Prostate gland (tissue), 2 donors: Measurements from ENCODE around the gene PRKCI. TPM values are rescaled to one million over a fixed set of nuclear protein-coding genes. Genes with fewer than 3 reads are reported as not detected.
"Not testable (repeated sequence)": the region's sequence is repeated elsewhere in the genome, so short reads cannot be mapped to it uniquely, and the experiment has no call there.

ENCODE experiments used
- DNase-seq: peaks from one replicate; pipeline ENCODE4 v3.0.0-alpha.2; 2019; ENCODE audit warnings: low spot score
- H3K27ac ChIP-seq, 2 donors: fragments of 200-600 bp; sonication (generic); 2 replicates each; pipeline ENCODE4 v1.5.1; 2017 to 2019
- H3K27me3 ChIP-seq: fragments of 200-600 bp; sonication (generic); replicated peaks from 2 replicates; pipeline ENCODE4 v1.5.1; 2019; ENCODE audit not compliant: insufficient read depth
- H3K36me3 ChIP-seq, 2 donors: fragments of 200-600 bp; sonication (generic); 1 replicate in 1 of 2; 2 replicates in 1 of 2; pipeline versions ENCODE4 v1.5.1 to v1.8.1; 2017 to 2019
- H3K4me1 ChIP-seq: fragments of 200-600 bp; sonication (generic); replicated peaks from 2 replicates; pipeline ENCODE4 v1.5.1; 2019
- H3K4me3 ChIP-seq, 2 donors: fragments of 200-600 bp; sonication (generic); 2 replicates each; pipeline ENCODE4 v1.5.1; 2017 to 2019
- H3K9me3 ChIP-seq: fragments of 200-600 bp; sonication (generic); 2 replicates; pipeline ENCODE4 v1.5.1; 2017
- POLR2A ChIP-seq: fragments of 450-650 bp; IDR thresholded peaks from one replicate; pipeline ENCODE4 v1.6.1; 2016; ENCODE audit warnings: antibody characterized with exemption, mild to moderate bottlenecking
- POLR2AphosphoS5 ChIP-seq: sonication (generic); formaldehyde crosslinking; IDR thresholded peaks from one replicate; pipeline ENCODE4 v1.6.1; 2017; ENCODE audit warnings: antibody characterized with exemption
- WGBS: methylation state at CpG from one replicate; pipeline ENCODE4 v1.1.5; 2018; 5-methylcytosine and 5-hydroxymethylcytosine counted together
- intact Hi-C: fragments of 100-400 bp; cut with DNase I; formaldehyde crosslinking; loops from one replicate; pipeline ENCODE4 v1.14.2; 2022
- total RNA-seq, 2 donors: library from RNA; depleted of rRNA; stranded (reverse); fragments of >200 nt; gene quantifications; one replicate each; pipeline ENCODE4 v1.1.0, GENCODE V29; 2016
- TF ChIP-seq, protein P1 (sequence below), 4 experiments: fragments of 200-600 bp in 2 of 4; fragments of 450-650 bp in 2 of 4; sonication (generic) in 2 of 4; IDR thresholded peaks; 1 replicate in 3 of 4; 2 replicates in 1 of 4; pipeline ENCODE4 v1.5.1; 2016 to 2019; ENCODE audit warnings: antibody characterized with exemption in 4 of 4, mild to moderate bottlenecking in 2 of 4, moderate library complexity in 2 of 4

PRKCI gene
- total RNA-seq, 2 donors from 2014 or later: 44.6 to 74.4 TPM

- H3K9me3 ChIP-seq: no peaks in the 10 kb centered on the region
- H3K4me3 ChIP-seq: no peak overlapping the region
- no peak overlapping the region for H3K27ac ChIP-seq
- TF ChIP-seq POLR2A (no peak), POLR2AphosphoS5 (no peak)
- TF ChIP-seq, protein P1, sequence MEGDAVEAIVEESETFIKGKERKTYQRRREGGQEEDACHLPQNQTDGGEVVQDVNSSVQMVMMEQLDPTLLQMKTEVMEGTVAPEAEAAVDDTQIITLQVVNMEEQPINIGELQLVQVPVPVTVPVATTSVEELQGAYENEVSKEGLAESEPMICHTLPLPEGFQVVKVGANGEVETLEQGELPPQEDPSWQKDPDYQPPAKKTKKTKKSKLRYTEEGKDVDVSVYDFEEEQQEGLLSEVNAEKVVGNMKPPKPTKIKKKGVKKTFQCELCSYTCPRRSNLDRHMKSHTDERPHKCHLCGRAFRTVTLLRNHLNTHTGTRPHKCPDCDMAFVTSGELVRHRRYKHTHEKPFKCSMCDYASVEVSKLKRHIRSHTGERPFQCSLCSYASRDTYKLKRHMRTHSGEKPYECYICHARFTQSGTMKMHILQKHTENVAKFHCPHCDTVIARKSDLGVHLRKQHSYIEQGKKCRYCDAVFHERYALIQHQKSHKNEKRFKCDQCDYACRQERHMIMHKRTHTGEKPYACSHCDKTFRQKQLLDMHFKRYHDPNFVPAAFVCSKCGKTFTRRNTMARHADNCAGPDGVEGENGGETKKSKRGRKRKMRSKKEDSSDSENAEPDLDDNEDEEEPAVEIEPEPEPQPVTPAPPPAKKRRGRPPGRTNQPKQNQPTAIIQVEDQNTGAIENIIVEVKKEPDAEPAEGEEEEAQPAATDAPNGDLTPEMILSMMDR (IDR thresholded peaks at IDR 0.05): no peak
- 91% methylated on average over 5 of the region's 5 CpGs for WGBS
- DNase-seq: no peak
- no peaks in the 10 kb centered on the region for H3K4me1 ChIP-seq
- no peaks in the 10 kb centered on the region for H3K27me3 ChIP-seq
- H3K36me3 ChIP-seq: no peaks in the 10 kb centered on the region
- intact Hi-C loops: no loop called here
These were observed 20.7 kb upstream of the PRKCI start for GRCh38 chr3:170201527-170201926.

DNA sequence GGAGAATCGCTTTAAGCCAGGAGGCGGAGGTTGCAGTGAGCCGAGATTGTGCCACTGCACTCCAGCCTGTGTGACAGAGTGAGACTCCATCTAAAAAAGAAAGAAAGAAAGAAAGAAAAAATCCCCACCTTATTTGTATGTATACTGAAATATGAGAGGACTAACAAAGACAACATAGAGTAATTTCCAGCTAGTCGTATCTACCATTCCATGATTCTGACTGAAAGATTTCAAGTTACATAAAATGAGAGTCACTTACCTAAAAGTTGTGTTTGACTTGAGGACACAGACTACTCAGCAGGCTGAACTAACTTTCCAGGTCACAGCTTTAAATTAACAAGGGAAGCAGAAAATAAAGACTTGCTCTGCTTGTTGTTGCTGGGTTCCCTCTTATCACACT lies 18.8 kb upstream of the PRKCI start:
- Histone ChIP-seq H3K4me1 (no peaks in the 10 kb centered on the region), H3K36me3 (no peaks in the 10 kb centered on the region), H3K9me3 (no peaks in the 10 kb centered on the region), H3K4me3 (no peak overlapping the region), H3K27me3 (no peaks in the 10 kb centered on the region), H3K27ac (no peak overlapping the region)
- TF ChIP-seq, protein P1 (IDR thresholded peaks at IDR 0.05): no peak
- no peak for TF ChIP-seq POLR2A
- TF ChIP-seq POLR2AphosphoS5: no peak
- DNase-seq: no peak
- 78% methylated on average over 4 of the region's 4 CpGs for WGBS
- intact Hi-C loops: no loop called here

GRCh38 chr3:170204023-170204472 lies 18.2 kb upstream of the PRKCI start:
- no peak for DNase-seq
- TF ChIP-seq, protein P1 (IDR thresholded peaks at IDR 0.05): no peak
- TF ChIP-seq POLR2A: no peak
- no peak for TF ChIP-seq POLR2AphosphoS5
- WGBS: 70% methylated on average over 3 of the region's 3 CpGs

DNA sequence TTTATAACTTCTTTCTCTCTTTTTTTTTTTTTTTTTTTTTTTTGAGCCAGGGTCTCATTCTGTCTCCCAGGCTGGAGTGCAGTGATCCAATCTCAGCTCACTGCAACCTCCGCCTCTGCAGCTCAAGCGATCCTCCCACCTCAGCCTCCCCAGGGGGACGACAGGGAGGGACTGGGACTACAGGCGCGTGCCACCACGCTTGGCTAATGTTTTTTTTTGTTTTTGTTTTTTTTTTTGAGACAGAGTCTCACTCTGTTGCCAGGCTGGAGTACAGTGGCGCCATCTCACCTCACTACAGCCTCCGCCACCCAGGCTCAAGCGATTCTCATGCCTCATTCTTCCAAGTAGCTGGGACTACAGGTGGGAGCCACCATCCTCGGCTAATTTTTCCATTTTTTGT lies 17.7 kb upstream of the PRKCI start:
- WGBS: 96% methylated on average over 10 of the region's 10 CpGs
- Histone ChIP-seq H3K4me3 (no peak overlapping the region), H3K9me3 (no peaks in the 10 kb centered on the region), H3K36me3 (no peaks in the 10 kb centered on the region), H3K27ac (no peak overlapping the region), H3K4me1 (no peaks in the 10 kb centered on the region), H3K27me3 (no peaks in the 10 kb centered on the region)
- DNase-seq: no peak
- TF ChIP-seq POLR2AphosphoS5: no peak
- no peak for TF ChIP-seq POLR2A
- TF ChIP-seq, protein P1 (IDR thresholded peaks at IDR 0.05): no peak
- intact Hi-C loops: no loop called here

More at GRCh38 chr3:170204023-170204472, 18.2 kb upstream of the PRKCI start:
- Histone ChIP-seq H3K36me3 (no peaks in the 10 kb centered on the region), H3K9me3 (no peaks in the 10 kb centered on the region), H3K27me3 (no peaks in the 10 kb centered on the region), H3K4me1 (no peaks in the 10 kb centered on the region), H3K27ac (no peak overlapping the region), H3K4me3 (no peak overlapping the region)
- intact Hi-C loops: no loop called here

- Histone ChIP-seq H3K4me1 (no peaks in the 10 kb centered on the region), H3K9me3 (no peaks in the 10 kb centered on the region), H3K36me3 (no peaks in the 10 kb centered on the region), H3K27me3 (no peaks in the 10 kb centered on the region), H3K4me3 (no peak overlapping the region), H3K27ac (no peak overlapping the region)
- 68% methylated on average over 2 of the region's 2 CpGs for WGBS
- TF ChIP-seq POLR2A: no peak
- TF ChIP-seq, protein P1 (IDR thresholded peaks at IDR 0.05): no peak
- no peak for TF ChIP-seq POLR2AphosphoS5
- DNase-seq: no peak
- intact Hi-C loops: no loop called here
These were observed 16.9 kb upstream of the PRKCI start for GRCh38 chr3:170205302-170205701.

GRCh38 chr3:170206164-170206762 lies 16.0 kb upstream of the PRKCI start:
- DNase-seq, H3K4me3 ChIP-seq, H3K27ac ChIP-seq, H3K36me3 ChIP-seq, H3K27me3 ChIP-seq, H3K4me1 ChIP-seq, intact Hi-C loops, H3K9me3 ChIP-seq: not testable (repeated sequence)
- WGBS: 93% methylated on average over 11 of the region's 11 CpGs
